H9 (cell line): ENCODE data around the gene ABHD12. TPM values are rescaled to one million over a fixed set of nuclear protein-coding genes. Genes with fewer than 3 reads are reported as not detected.

Experiments
- DNase-seq: peaks from one replicate; pipeline ENCODE4 v3.0.0-alpha.2; 2017
- H2AFZ ChIP-seq: one replicate; pipeline ENCODE4 v1.6.1; 2013; ENCODE audit warnings: mild to moderate bottlenecking, low read length, control low read depth, moderate library complexity
- H2AK5ac ChIP-seq: 2 replicates; pipeline ENCODE4 v1.6.1; 2013; ENCODE audit warnings: low read length, control low read depth, mixed read lengths; ENCODE audit not compliant: insufficient read length
- H2BK120ac ChIP-seq: one replicate; pipeline ENCODE4 v1.6.1; 2013; ENCODE audit warnings: low read depth, mild to moderate bottlenecking, low read length, control low read depth, inconsistent platforms; ENCODE audit not compliant: poor library complexity, severe bottlenecking
- H2BK12ac ChIP-seq: 2 replicates; pipeline ENCODE4 v1.6.1; 2013; ENCODE audit warnings: low read length, control low read depth, mixed read lengths, low read depth; ENCODE audit not compliant: insufficient read length
- H2BK15ac ChIP-seq: 2 replicates; pipeline ENCODE4 v1.6.1; 2013; ENCODE audit warnings: low read depth, low read length, control low read depth
- H2BK20ac ChIP-seq: one replicate; pipeline ENCODE4 v1.6.1; 2013; ENCODE audit warnings: low read depth, mild to moderate bottlenecking, low read length, control low read depth, inconsistent platforms; ENCODE audit not compliant: poor library complexity, severe bottlenecking
- H2BK5ac ChIP-seq: 2 replicates; pipeline ENCODE4 v1.6.1; 2013; ENCODE audit warnings: low read length, control low read depth, mixed read lengths; ENCODE audit not compliant: insufficient read length
- H3K14ac ChIP-seq: 2 replicates; pipeline ENCODE4 v1.6.1; 2013; ENCODE audit warnings: low read length, control low read depth; ENCODE audit not compliant: insufficient read depth
- H3K18ac ChIP-seq: 2 replicates; pipeline ENCODE4 v1.6.1; 2013; ENCODE audit warnings: low read depth, mild to moderate bottlenecking, mixed read lengths, low read length, control low read depth; ENCODE audit not compliant: insufficient read length
- H3K23ac ChIP-seq: 2 replicates; pipeline ENCODE4 v1.6.1; 2013; ENCODE audit warnings: low read length, control low read depth, mixed read lengths, low read depth; ENCODE audit not compliant: insufficient read length
- H3K23me2 ChIP-seq: 2 replicates; pipeline ENCODE4 v1.6.1; 2013; ENCODE audit warnings: low read depth, mild to moderate bottlenecking, mixed read lengths, low read length, control low read depth; ENCODE audit not compliant: insufficient read length, poor library complexity, severe bottlenecking
- H3K27ac ChIP-seq: 2 replicates; pipeline ENCODE4 v1.5.1; 2013; ENCODE audit warnings: low read length, control low read depth, mixed read lengths, low read depth; ENCODE audit not compliant: insufficient read length
- H3K27me3 ChIP-seq: 2 replicates; pipeline ENCODE4 v1.6.1; 2013; ENCODE audit warnings: low read length, control low read depth, inconsistent platforms; ENCODE audit not compliant: insufficient read depth
- H3K4ac ChIP-seq: 2 replicates; pipeline ENCODE4 v1.6.1; 2013; ENCODE audit warnings: low read depth, mild to moderate bottlenecking, control low read depth, inconsistent platforms, low read length, moderate library complexity
- H3K4me1 ChIP-seq: 2 replicates; pipeline ENCODE4 v1.6.1; 2013; ENCODE audit warnings: low read length, control low read depth, inconsistent platforms; ENCODE audit not compliant: insufficient read depth
- H3K4me2 ChIP-seq: 2 replicates; pipeline ENCODE4 v1.6.1; 2013; ENCODE audit warnings: low read length, control low read depth, mixed read lengths; ENCODE audit not compliant: insufficient read length, insufficient read depth
- H3K56ac ChIP-seq: 2 replicates; pipeline ENCODE4 v1.6.1; 2013; ENCODE audit warnings: low read depth, mild to moderate bottlenecking, mixed read lengths, low read length, control low read depth; ENCODE audit not compliant: insufficient read length
- H3K79me1 ChIP-seq: 2 replicates; pipeline ENCODE4 v1.6.1; 2013; ENCODE audit warnings: low read depth, mild to moderate bottlenecking, moderate library complexity, low read length, control low read depth, inconsistent platforms; ENCODE audit not compliant: insufficient read depth, poor library complexity, severe bottlenecking
- H3K79me2 ChIP-seq: 2 replicates; pipeline ENCODE4 v1.6.1; 2013; ENCODE audit warnings: low read length, control low read depth, inconsistent platforms; ENCODE audit not compliant: insufficient read depth
- H3K9ac ChIP-seq: 2 replicates; pipeline ENCODE4 v1.6.1; 2013; ENCODE audit warnings: low read length, control low read depth, mixed read lengths; ENCODE audit not compliant: insufficient read length; ENCODE audit errors: extremely low read depth
- H3K9me3 ChIP-seq: one replicate; pipeline ENCODE4 v1.6.1; 2013; ENCODE audit warnings: low read depth, low read length, inconsistent platforms; ENCODE audit not compliant: control insufficient read depth
- H3T11ph ChIP-seq: one replicate; pipeline ENCODE4 v1.6.1; 2013; ENCODE audit warnings: mild to moderate bottlenecking, low read length, control low read depth, inconsistent platforms
- H4K20me1 ChIP-seq: one replicate; pipeline ENCODE4 v1.6.1; 2013; ENCODE audit not compliant: control insufficient read depth, insufficient read length, insufficient read depth
- H4K5ac ChIP-seq: 2 replicates; pipeline ENCODE4 v1.6.1; 2013; ENCODE audit warnings: low read depth, mild to moderate bottlenecking, mixed read lengths, low read length, control low read depth; ENCODE audit not compliant: insufficient read length
- H4K8ac ChIP-seq: replicated peaks from 2 replicates; pipeline ENCODE4 v1.6.1; 2013; ENCODE audit warnings: low read length, control low read depth, mixed read lengths, low read depth; ENCODE audit not compliant: insufficient read length
- H4K91ac ChIP-seq: 2 replicates; pipeline ENCODE4 v1.6.1; 2013; ENCODE audit warnings: low read depth, mild to moderate bottlenecking, moderate library complexity, mixed read lengths, low read length, control low read depth; ENCODE audit not compliant: insufficient read length
- H3K27ac Mint-ChIP-seq, 3 experiments: 2 replicates in 2 of 3; 3 replicates in 1 of 3; pipeline ENCODE4 v1.8.0; 2020 to 2021; ENCODE audit warnings: mixed read lengths in 3 of 3, mild to moderate bottlenecking in 1 of 3, moderate library complexity in 1 of 3
- H3K27me3 Mint-ChIP-seq: 2 replicates; pipeline ENCODE4 v1.8.0; 2021; ENCODE audit warnings: low read depth, mild to moderate bottlenecking, moderate library complexity, mixed read lengths
- H3K36me3 Mint-ChIP-seq, 3 experiments: 2 replicates in 2 of 3; 3 replicates in 1 of 3; pipeline ENCODE4 v1.8.0; 2020 to 2021; ENCODE audit warnings: low read depth in 3 of 3, mixed read lengths in 3 of 3; ENCODE audit not compliant: insufficient read depth in 1 of 3
- H3K4me1 Mint-ChIP-seq, 2 experiments: 2 replicates each; pipeline ENCODE4 v1.8.0; 2020; ENCODE audit warnings: mixed read lengths in 2 of 2
- H3K4me3 Mint-ChIP-seq, 2 experiments: 2 replicates in 1 of 2; 3 replicates in 1 of 2; pipeline ENCODE4 v1.8.0; 2020 to 2021; ENCODE audit warnings: mild to moderate bottlenecking in 2 of 2, mixed read lengths in 2 of 2, moderate library complexity in 1 of 2
- H3K9me3 Mint-ChIP-seq, 2 experiments: 2 replicates in 1 of 2; 3 replicates in 1 of 2; pipeline ENCODE4 v1.8.0; 2020; ENCODE audit warnings: mild to moderate bottlenecking in 2 of 2, mixed read lengths in 2 of 2, moderate library complexity in 1 of 2
- CTCF ChIP-seq: fragments of 200-600 bp; sonication (generic); conservative IDR thresholded peaks from 3 replicates; pipeline ENCODE4 v1.8.0; 2021; ENCODE audit warnings: antibody characterized with exemption, mild to moderate bottlenecking
- WGBS: extraction: QIAGEN DNeasy Blood & Tissue Kit; methylation state at CpG from one replicate; pipeline ENCODE4 v1.1.7; 2013; ENCODE audit warnings: missing lambda C conversion rate, low lambda C conversion rate, mixed read lengths; ENCODE audit not compliant: insufficient read length; ENCODE audit errors: extremely low coverage; 5-methylcytosine and 5-hydroxymethylcytosine counted together
- total RNA-seq: library from RNA; stranded (reverse); gene quantifications from 2 replicates; pipeline ENCODE4 v1.2.1, GENCODE V29; 2021

ABHD12 gene
- total RNA-seq, 1 experiment from 2014 or later, result 54.4 TPM

DNA sequence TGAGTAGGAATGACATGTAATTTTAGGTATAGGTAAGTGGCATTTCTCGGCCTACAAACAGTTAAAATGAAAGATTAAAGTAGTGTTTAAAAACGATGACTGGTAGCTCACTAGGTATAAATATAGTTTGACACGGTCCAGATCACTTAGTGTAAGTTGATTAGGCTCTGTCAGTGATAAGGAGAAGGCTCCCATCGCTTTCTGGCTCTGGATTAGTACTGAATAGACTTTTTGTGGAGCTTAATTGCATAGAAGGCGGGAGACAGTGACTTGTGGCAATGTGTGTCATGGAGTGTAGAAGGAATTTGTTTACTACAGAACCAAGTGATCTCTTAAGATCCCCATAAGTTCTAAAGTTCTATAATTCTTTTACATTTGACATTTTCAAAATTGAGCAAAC is 136.1 kb downstream of the ABHD12 start:
- WGBS, result no CpG with 5 or more reads among the region's 5 CpGs
- Mint-ChIP-seq H3K27me3 (no peaks in the 10 kb centered on the region), H3K36me3 (peaks cover 17 to 22% (median 21%) of the 10 kb centered on the region in 3 experiments), H3K27ac (no peak overlapping the region), H3K4me3 (no peak overlapping the region), H3K4me1 (peaks cover 17 to 28% of the 10 kb centered on the region in 2 experiments), H3K9me3 (peaks cover 0 to 3% of the 10 kb centered on the region in 2 experiments; a peak in 2 of 5 replicates)
- Histone ChIP-seq H3K23ac (no peak overlapping the region), H2AFZ (no peak overlapping the region), H2BK120ac (no peak overlapping the region), H4K5ac (no peak overlapping the region), H3K4me1 (no peaks in the 10 kb centered on the region), H2BK20ac (no peak overlapping the region), H3K9me3 (no peaks in the 10 kb centered on the region), H4K20me1 (no peaks in the 10 kb centered on the region), H3K18ac (no peak overlapping the region), H2BK12ac (no peak overlapping the region), H3K27ac (no peak overlapping the region), H3K4me2 (no peak overlapping the region), H3K56ac (no peak overlapping the region), H3T11ph (no peak overlapping the region), H3K27me3 (no peaks in the 10 kb centered on the region), H2AK5ac (no peak overlapping the region), H3K9ac (no peak overlapping the region), H2BK5ac (no peak overlapping the region), H3K14ac (no peak overlapping the region), H3K23me2 (no peaks in the 10 kb centered on the region), H3K79me1 (no peaks in the 10 kb centered on the region), H4K8ac (no peak overlapping the region), H2BK15ac (no peak overlapping the region), H3K4ac (no peak overlapping the region), H4K91ac (no peak overlapping the region), H3K79me2 (peaks cover 7% of the 10 kb centered on the region; the same call in 1 of the 2 replicates)
- no peak for TF ChIP-seq CTCF
- DNase-seq, result no peak
